ENCODE results near the gene USP17L11.
"Not testable (repeated sequence)": the region's sequence is repeated elsewhere in the genome, so short reads cannot be mapped to it uniquely, and the experiment has no call there.

DNA sequence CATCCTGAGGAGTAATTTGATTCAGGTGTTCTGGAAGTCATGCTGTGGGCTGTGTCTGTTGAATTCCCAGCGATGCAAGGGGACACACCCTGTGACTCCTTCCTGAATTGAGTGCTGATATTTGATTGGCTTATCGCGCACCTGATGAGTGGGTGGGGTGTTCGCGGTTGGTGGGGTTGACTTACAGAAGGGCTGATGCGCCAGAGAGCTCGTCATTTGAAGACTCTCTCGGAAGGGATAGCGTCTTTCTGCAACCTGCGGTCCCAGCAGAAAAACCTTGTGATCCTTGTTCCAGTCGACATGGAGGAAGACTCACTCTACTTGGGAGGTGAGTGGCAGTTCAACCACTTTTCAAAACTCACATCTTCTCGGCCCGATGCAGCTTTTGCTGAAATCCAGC is 37.9 kb downstream of the USP17L11 start, which contains the start of gene USP17L19:
- TF ChIP-seq, protein P1, sequence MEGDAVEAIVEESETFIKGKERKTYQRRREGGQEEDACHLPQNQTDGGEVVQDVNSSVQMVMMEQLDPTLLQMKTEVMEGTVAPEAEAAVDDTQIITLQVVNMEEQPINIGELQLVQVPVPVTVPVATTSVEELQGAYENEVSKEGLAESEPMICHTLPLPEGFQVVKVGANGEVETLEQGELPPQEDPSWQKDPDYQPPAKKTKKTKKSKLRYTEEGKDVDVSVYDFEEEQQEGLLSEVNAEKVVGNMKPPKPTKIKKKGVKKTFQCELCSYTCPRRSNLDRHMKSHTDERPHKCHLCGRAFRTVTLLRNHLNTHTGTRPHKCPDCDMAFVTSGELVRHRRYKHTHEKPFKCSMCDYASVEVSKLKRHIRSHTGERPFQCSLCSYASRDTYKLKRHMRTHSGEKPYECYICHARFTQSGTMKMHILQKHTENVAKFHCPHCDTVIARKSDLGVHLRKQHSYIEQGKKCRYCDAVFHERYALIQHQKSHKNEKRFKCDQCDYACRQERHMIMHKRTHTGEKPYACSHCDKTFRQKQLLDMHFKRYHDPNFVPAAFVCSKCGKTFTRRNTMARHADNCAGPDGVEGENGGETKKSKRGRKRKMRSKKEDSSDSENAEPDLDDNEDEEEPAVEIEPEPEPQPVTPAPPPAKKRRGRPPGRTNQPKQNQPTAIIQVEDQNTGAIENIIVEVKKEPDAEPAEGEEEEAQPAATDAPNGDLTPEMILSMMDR (IDR thresholded peaks at IDR 0.05), result not testable (repeated sequence)
- TF ChIP-seq POLR2A (IDR thresholded peaks at IDR 0.05), result not testable (repeated sequence)
